Left cardiac atrium (tissue), 4 donors: ENCODE measurements around the gene BBS5. TPM values are rescaled to one million over a fixed set of nuclear protein-coding genes. Genes with fewer than 3 reads are reported as not detected.
"Not testable (repeated sequence)": the region's sequence is repeated elsewhere in the genome, so short reads cannot be mapped to it uniquely, and the experiment has no call there.

Experiments
- ATAC-seq, 2 donors: fragments of 200-7000 bp; cut with Tn5 transposase; one replicate each; pipeline ENCODE4 v1.9.1; 2020; ENCODE audit warnings: mild to moderate bottlenecking in 2 of 2, moderate library complexity in 2 of 2
- DNase-seq: peaks from one replicate; pipeline ENCODE4 v3.0.0-alpha.2; 2020
- intact Hi-C, 2 donors: fragments of 100-400 bp; cut with DNase I; formaldehyde crosslinking; loops; one replicate each; pipeline versions ENCODE4 v1.14.1 to v1.15.1; 2022 to 2023
- total RNA-seq, 2 donors: library from RNA; stranded (reverse); fragmentation: NEBNext Ultra II Directional; extraction: Animal tissue kit (Norgen Biotek cat#: 25700); gene quantifications; one replicate each; pipeline ENCODE4 v1.2.1, GENCODE V29; 2021
- donor health status: DM: no; HTN: yes; CAD: no.
- donor health status: DM: no; HTN: yes; CAD: no; lungs with severe emphysema.
- donor health status: DM: yes; HTN: yes; CAD: no.
- donor health status: Dilated cardiomyopathy.

Gene BBS5
- total RNA-seq, 2 donors from 2014 or later = 6.7 to 8.5 TPM

DNA sequence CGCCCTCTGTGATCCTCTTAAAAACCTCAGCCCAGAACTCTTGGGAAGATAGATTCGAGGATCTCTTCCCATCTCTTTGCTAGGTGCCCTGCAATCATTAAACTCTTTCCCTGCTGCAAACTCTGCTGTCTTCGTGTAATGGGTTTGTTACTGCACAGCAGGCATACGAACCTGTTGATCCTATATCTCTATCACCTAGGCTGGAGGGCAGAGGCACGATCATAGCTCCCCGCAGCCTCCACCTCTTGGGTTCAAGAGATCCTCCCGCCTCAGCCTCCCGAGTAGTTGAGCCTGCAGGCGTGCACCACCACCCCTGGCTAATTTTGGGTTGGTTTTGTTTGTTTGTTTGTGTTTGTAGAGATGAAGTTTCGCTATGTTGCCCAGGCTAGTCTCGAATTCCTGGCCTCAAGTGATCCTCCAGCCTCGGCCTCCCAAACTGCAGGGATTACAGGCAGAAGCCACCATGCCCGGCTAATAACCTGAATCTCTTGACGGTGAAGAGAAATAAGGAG, 493 bp upstream of the BBS5 start:
- DNase-seq (no peak), ATAC-seq (no peak)
- intact Hi-C loops = no loop called here

DNA sequence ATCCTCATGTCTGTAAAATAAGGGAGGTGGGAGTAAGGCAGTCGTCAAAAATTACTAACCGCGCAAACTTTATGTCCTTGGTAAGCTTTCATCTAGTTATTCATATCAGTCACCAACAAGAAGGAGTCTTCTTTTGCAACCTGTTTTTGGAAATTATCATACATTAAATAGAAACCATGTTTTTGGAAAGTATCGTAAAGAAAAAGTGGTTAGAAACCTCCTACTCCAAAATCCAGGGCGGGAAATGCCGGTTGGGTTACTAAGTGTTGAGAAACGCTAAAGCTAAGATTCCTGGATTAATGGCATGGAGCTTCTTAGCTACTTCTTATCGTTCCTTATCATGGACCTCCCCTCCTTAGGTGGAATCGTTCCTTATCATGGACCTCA, 778 bp downstream of the BBS5 start:
- ATAC-seq = no peak
- intact Hi-C loops = no loop called here
- no peak for DNase-seq

DNA sequence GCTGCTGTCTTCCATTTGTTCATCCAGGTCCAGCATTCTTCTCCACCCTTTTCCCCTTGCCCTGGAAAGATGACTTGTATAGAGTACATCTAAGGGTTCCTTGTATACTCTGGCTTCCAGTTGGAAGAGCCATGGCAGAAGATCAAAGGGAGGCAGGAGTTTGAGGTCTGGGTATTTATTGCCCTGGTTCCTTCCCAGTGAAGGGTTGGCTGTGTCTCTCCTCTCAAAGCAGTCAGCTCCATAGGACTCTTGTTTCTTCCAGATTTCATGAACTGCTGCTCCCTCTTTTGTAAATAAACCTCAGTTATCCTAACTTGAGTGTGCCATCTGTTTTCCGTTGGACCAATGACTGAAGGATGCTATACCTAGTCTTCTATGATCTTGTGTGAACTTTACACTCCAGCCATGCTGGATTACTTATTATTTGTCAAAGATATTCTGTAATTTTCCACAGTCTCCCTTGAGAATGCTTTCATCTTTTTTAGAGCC, 6.4 kb downstream of the BBS5 start:
- DNase-seq (no peak), ATAC-seq (no peak)
- intact Hi-C loops = no loop called here

- ATAC-seq (no peak), DNase-seq (no peak)
- intact Hi-C loops = no loop called here
Observed at GRCh38 chr2:169486487-169486886, 7.2 kb downstream of the BBS5 start.

- ATAC-seq = no peak
- intact Hi-C loops = no loop called here
- no peak for DNase-seq
Observed at GRCh38 chr2:169490834-169491233, 11.5 kb downstream of the BBS5 start.

- DNase-seq (no peak), ATAC-seq (no peak)
- intact Hi-C loops = no loop called here
Observed at GRCh38 chr2:169491378-169491777, 12.1 kb downstream of the BBS5 start.

- intact Hi-C loops = no loop called here
- DNase-seq (no peak), ATAC-seq (no peak)
Observed at GRCh38 chr2:169493360-169493759, 14.1 kb downstream of the BBS5 start.

GRCh38 chr2:169495310-169495928, 16.1 kb downstream of the BBS5 start:
- no peak for DNase-seq
- intact Hi-C loops = no loop called here
- ATAC-seq = no peak

DNA sequence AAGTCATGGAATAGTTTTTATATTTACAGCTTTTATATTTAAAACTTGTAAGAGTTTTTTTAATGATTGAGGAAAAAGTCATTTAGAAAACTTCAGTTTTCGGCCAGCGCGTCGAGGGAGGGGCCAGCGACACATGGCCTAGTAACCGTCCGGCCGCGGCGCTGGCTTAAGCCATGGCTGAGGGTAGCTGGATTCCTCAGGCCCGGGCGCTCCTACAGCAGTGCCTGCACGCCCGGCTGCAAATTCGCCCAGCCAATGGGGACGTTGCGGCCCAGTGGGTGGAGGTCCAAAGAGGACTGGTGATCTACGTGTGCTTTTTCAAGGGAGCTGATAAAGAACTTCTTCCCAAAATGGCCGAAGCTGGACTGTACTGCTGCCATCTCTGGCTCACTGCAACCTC, 25.4 kb downstream of the BBS5 start:
- intact Hi-C loops = no loop called here
- ATAC-seq (no peak), DNase-seq (no peak)

GRCh38 chr2:169507698-169508097, 28.4 kb downstream of the BBS5 start:
- intact Hi-C loops = no loop called here
- ATAC-seq = no peak
- no peak for DNase-seq

DNA sequence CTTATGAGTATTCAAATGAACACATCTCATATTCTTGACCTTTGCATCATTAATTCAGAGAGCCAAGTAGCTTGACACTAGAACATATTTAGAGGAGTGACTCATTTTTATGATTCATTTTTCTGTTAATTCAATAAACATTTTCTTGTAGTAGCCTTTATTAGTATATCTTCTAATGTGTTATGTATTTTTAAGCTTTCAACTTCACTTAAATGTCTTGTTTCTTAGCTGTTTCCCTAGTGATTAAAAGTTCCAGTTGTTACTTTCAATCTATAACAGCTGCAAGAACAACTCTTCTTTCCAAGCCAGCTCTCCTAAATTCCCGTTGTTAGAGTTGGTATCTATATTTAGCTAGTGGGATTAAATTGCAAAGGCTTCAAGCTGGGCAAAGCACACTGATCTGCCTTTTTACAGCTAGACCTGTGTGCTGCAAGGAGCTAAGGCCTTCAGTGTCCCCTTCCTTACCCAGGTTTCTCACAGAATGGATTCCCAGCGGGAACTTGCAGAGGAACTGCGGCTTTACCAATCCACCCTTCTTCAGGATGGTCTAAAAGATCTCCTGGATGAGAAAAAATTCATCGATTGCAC, 30.1 kb downstream of the BBS5 start, which contains the start of gene KLHL41:
TSS of gene KLHL41 (plus strand) at position 405 of the 588 bp plus-strand sequence. CDS start at position 482, 77 bp downstream.
- no peak for DNase-seq
- ATAC-seq = peak; percentile 83 to 85
- intact Hi-C loops = no loop called here

DNA sequence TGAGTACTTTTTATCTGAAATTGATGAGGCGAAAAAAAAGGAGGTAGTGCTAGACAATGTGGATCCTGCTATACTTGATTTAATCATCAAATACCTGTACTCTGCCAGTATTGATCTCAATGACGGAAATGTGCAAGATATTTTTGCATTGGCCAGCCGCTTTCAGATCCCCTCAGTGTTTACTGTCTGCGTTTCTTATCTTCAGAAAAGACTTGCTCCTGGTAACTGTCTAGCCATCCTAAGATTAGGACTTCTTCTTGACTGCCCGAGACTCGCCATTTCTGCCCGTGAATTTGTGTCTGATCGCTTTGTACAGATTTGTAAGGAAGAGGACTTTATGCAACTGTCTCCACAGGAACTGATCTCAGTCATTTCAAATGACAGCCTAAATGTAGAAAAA, 30.7 kb downstream of the BBS5 start:
- intact Hi-C loops = no loop called here
- ATAC-seq (no peak), DNase-seq (no peak)

DNA sequence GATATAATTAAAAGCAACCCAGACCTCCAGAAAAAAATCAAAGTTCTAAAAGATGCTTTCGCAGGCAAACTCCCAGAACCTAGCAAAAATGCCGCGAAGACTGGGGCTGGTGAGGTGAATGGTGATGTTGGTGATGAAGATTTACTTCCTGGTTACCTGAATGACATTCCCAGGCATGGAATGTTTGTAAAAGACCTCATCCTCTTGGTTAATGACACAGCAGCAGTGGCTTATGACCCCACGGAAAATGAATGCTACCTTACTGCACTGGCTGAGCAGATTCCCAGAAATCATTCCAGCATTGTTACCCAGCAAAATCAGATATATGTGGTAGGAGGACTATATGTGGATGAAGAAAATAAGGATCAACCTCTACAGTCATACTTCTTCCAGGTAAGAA, 31.2 kb downstream of the BBS5 start:
- no peak for DNase-seq
- intact Hi-C loops = no loop called here
- no peak for ATAC-seq

DNA sequence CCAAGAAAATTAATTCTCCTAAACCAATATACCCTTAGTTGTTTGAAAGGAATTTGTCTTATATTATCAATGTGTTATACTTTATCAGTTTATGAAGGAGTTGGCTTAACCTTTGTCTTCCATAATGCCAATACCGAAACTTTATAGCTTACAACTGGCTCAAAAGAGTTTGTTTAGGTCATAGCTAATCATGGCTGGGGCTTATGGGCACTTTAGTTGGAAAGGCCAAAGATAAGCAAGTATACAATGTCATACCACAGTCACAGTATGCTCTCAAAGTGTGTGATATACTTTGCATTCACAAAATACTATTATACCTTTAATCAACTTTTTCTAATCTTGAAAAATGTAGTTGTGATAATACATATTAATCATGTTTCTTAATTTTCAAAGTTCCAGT, 32.5 kb downstream of the BBS5 start:
- ATAC-seq = no peak
- no peak for DNase-seq
- intact Hi-C loops = no loop called here

GRCh38 chr2:169512525-169512924, 33.2 kb downstream of the BBS5 start:
- no peak for DNase-seq
- no peak for ATAC-seq
- intact Hi-C loops = no loop called here

GRCh38 chr2:169513094-169513493, 33.8 kb downstream of the BBS5 start:
- intact Hi-C loops = no loop called here
- DNase-seq (no peak), ATAC-seq (no peak)

- intact Hi-C loops = no loop called here
- peak in 1 of 2 donors; percentile 53 for ATAC-seq
- no peak for DNase-seq
Observed at GRCh38 chr2:169513926-169514325, 34.6 kb downstream of the BBS5 start.

DNA sequence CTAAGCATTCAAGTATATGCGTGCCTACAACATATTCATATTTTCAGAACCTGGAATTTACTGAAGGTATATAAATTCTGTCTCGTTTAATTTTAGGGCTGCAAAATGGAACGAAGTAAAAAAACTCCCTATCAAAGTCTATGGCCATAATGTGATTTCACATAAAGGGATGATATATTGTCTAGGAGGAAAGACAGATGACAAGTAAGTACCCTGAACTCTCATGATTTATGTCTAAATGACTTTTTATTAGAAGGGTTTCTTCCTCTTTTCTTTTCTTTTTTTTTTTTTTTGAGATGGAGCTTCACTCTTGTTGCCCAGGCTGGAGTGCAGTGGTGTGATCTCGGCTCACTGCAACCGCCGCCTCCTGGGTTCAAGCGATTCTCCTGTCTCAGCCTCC, 35.5 kb downstream of the BBS5 start:
- ATAC-seq, intact Hi-C loops, DNase-seq: not testable (repeated sequence)

DNA sequence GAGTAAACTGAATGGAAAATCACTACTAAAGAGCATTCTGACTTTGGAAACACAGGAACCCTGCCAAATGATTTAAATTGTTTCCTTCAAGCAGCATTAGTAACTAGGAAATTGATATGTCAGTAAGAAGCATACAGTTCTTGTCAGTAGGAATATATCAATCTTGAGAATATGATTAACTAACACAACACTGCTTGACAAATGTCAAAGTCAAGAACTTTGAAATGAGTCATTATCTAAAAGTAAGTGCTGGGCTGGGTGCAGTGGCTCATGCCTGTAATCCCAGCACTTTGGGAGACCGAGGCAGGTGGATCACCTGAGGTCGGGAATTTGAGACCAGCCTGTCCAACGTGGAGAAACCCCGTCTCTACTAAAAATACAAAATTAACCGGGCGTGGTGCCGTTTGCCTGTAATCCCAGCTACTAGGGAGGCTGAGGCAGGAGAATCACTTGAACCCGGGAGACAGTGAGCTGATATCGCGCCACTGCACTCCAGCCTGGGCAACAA, 37.2 kb downstream of the BBS5 start:
- ATAC-seq, DNase-seq, intact Hi-C loops: not testable (repeated sequence)

DNA sequence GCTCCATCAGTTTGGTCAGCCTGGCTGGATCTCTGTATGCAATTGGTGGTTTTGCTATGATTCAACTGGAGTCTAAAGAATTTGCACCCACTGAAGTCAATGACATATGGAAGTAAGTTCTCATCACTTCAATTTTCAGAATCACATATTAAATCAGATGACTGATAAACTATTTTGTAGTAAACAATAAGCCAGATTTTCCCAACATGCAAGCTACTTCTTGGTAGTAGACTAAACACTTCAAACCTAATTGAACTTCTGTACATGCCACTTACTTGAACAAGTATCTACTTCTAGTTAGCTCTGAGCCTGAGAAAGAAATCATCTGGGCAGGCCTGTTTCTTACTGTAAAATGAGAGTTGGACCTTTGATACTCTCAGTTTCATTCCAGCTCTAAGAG, 41.6 kb downstream of the BBS5 start:
- ATAC-seq = no peak
- no peak for DNase-seq
- intact Hi-C loops = loop anchor here in 1 of 2 donors (10.0 kb wide), 1 partner anchor 274 kb away; the partner anchor contains the start of gene SSB

DNA sequence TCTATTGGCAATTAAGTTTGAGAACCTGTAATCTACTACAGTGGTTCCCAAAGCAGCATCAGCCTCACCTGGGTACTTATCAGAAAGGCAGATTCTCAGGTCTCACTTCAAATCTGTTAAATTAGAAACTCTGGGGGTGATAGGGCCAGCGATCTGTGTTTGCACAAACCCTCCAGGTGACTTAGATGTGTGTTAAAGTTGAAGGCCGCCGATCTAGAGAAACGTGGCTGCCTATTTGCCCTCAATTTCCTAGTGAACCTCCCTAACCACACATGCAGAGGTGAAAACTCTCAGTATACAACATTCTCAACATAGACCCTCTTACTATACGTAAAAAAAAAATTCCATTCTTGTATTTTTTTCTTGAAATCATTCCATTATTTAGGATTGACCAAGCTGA, 44.4 kb downstream of the BBS5 start:
- no peak for DNase-seq
- intact Hi-C loops = loop anchor here in 1 of 2 donors (10.0 kb wide), 1 partner anchor 271 kb away; the partner anchor contains the start of gene SSB
- ATAC-seq = no peak
